BLaER1 treated with 17β-estradiol and CSF1 and Interleukin-3, amounts not matched to agents 10 nM and 100 nM (cell line): Measurements from ENCODE around the gene KRTAP4-11.
"Not testable (repeated sequence)": the region's sequence is repeated elsewhere in the genome, so short reads cannot be mapped to it uniquely, and the experiment has no call there.

ENCODE experiments used
- H3K27ac ChIP-seq, 11 experiments: shearing (Covaris generic); formaldehyde crosslinking; 2 replicates each; pipeline ENCODE4 v1.8.1; 2022
- H3K27me3 ChIP-seq, 11 experiments: shearing (Covaris generic); formaldehyde crosslinking; 2 replicates each; pipeline ENCODE4 v1.8.1; 2022
- H3K36me3 ChIP-seq, 11 experiments: shearing (Covaris generic); formaldehyde crosslinking; 2 replicates each; pipeline ENCODE4 v1.8.1; 2022
- H3K4me1 ChIP-seq, 10 experiments: shearing (Covaris generic); formaldehyde crosslinking; 2 replicates each; pipeline ENCODE4 v1.8.1; 2022
- H3K4me2 ChIP-seq, 11 experiments: shearing (Covaris generic); formaldehyde crosslinking; 2 replicates each; pipeline ENCODE4 v1.8.1; 2022
- H3K4me3 ChIP-seq, 10 experiments: shearing (Covaris generic); formaldehyde crosslinking; 2 replicates each; pipeline ENCODE4 v1.8.1; 2022
- H3K9ac ChIP-seq, 11 experiments: shearing (Covaris generic); formaldehyde crosslinking; 2 replicates each; pipeline ENCODE4 v1.8.1; 2022
- H3K9me3 ChIP-seq, 11 experiments: shearing (Covaris generic); formaldehyde crosslinking; replicated peaks in 1 of 11; 2 replicates each; pipeline ENCODE4 v1.8.1; 2022
- H4K20me1 ChIP-seq, 11 experiments: shearing (Covaris generic); formaldehyde crosslinking; 2 replicates each; pipeline ENCODE4 v1.8.1; 2022
- Cebpa-rat ChIP-seq, 11 experiments: shearing (Covaris generic); IDR thresholded peaks; 2 replicates each; pipeline ENCODE4 v1.8.1; 2022

Gene KRTAP4-11

GRCh38 chr17:41127371-41127770 lies 9.2 kb upstream of the KRTAP4-11 start:
- no peaks in the 10 kb centered on the region for H3K36me3 ChIP-seq
- H3K4me2 ChIP-seq: no peak overlapping the region
- H3K4me1 ChIP-seq: peaks cover 12 to 36% (median 22%) of the 10 kb centered on the region in 10 experiments; a peak in 18 of 20 replicates
- no peak for TF ChIP-seq Cebpa-rat (IDR thresholded peaks at IDR 0.05)
- no peaks in the 10 kb centered on the region for H4K20me1 ChIP-seq
- no peak overlapping the region for H3K9ac ChIP-seq
- H3K4me3 ChIP-seq: no peak overlapping the region
- no peak overlapping the region for H3K27ac ChIP-seq
- no peaks in the 10 kb centered on the region for H3K27me3 ChIP-seq
- H3K9me3 ChIP-seq: peaks cover 2 to 36% (median 25%) of the 10 kb centered on the region in 11 experiments

GRCh38 chr17:41126412-41126811 lies 8.2 kb upstream of the KRTAP4-11 start:
- no peak overlapping the region for H3K9ac ChIP-seq
- H3K4me1 ChIP-seq: peaks cover 12 to 27% (median 22%) of the 10 kb centered on the region in 10 experiments; a peak in 18 of 20 replicates
- no peaks in the 10 kb centered on the region for H3K36me3 ChIP-seq
- H3K27me3 ChIP-seq: no peaks in the 10 kb centered on the region
- H4K20me1 ChIP-seq: no peaks in the 10 kb centered on the region
- TF ChIP-seq Cebpa-rat (IDR thresholded peaks at IDR 0.05): no peak
- H3K9me3 ChIP-seq: peaks cover 7 to 42% (median 32%) of the 10 kb centered on the region in 11 experiments
- no peak overlapping the region for H3K27ac ChIP-seq
- no peak overlapping the region for H3K4me2 ChIP-seq
- H3K4me3 ChIP-seq: no peak overlapping the region

GRCh38 chr17:41125064-41125463 lies 6.9 kb upstream of the KRTAP4-11 start:
- no peaks in the 10 kb centered on the region for H3K36me3 ChIP-seq
- H4K20me1 ChIP-seq: no peaks in the 10 kb centered on the region
- H3K4me2 ChIP-seq: 0 out of 22 replicates have a peak overlapping the region, but pooled peaks of 1 of the 11 experiments have one; percentile 29
- no peak overlapping the region for H3K4me3 ChIP-seq
- peaks cover 20 to 38% (median 28%) of the 10 kb centered on the region in 10 experiments for H3K4me1 ChIP-seq
- no peaks in the 10 kb centered on the region for H3K27me3 ChIP-seq
- no peak for TF ChIP-seq Cebpa-rat (IDR thresholded peaks at IDR 0.05)
- no peak overlapping the region for H3K27ac ChIP-seq
- H3K9me3 ChIP-seq: peaks cover 7 to 43% (median 32%) of the 10 kb centered on the region in 11 experiments
- H3K9ac ChIP-seq: no peak overlapping the region

- H4K20me1 ChIP-seq: not testable (repeated sequence)
- H3K27ac ChIP-seq: peak within 1 kb of the TSS in 1 of 11 experiments; percentile 1; a peak in 2 of 22 replicates
- 0 out of 20 replicates have a peak within 1 kb of the TSS, but pooled peaks of 1 of the 10 experiments have one; percentile 4 for H3K4me3 ChIP-seq
Observed at GRCh38 chr17:41123991-41124371, 5.8 kb upstream of the KRTAP4-11 start, which contains the start of gene KRTAP4-12. Gene KRTAP4-12, minus strand, starts transcription at chr17:41124182. Its CDS starts 60 bp downstream, at chr17:41124122.

GRCh38 chr17:41123292-41123990 lies 5.3 kb upstream of the KRTAP4-11 start:
- not testable (repeated sequence) for H4K20me1 ChIP-seq, H3K27me3 ChIP-seq, H3K9ac ChIP-seq, H3K36me3 ChIP-seq, H3K27ac ChIP-seq
- 0 out of 20 replicates have a peak overlapping the region, but pooled peaks of 1 of the 10 experiments have one; percentile 4 for H3K4me3 ChIP-seq
- peaks cover 7 to 47% (median 34%) of the 10 kb centered on the region in 11 experiments for H3K9me3 ChIP-seq
- peaks cover 24 to 48% (median 36%) of the 10 kb centered on the region in 10 experiments for H3K4me1 ChIP-seq
- peak overlapping the region in 10 of 11 experiments; percentile 12 to 60 (median 36); a peak in 16 of 22 replicates for H3K4me2 ChIP-seq

More at GRCh38 chr17:41123991-41124371, 5.8 kb upstream of the KRTAP4-11 start, which contains the start of gene KRTAP4-12:
- not testable (repeated sequence) for H3K36me3 ChIP-seq, H3K27me3 ChIP-seq, H3K9ac ChIP-seq
- Histone ChIP-seq H3K4me2 (peak within 1 kb of the TSS; percentile 12 to 60 (median 35); a peak in 16 of 22 replicates), H3K9me3 (peaks cover 7 to 44% (median 32%) of the 10 kb centered on the region in 11 experiments), H3K4me1 (peaks cover 24 to 42% (median 36%) of the 10 kb centered on the region in 10 experiments)

- Histone ChIP-seq H3K4me2 (no peak overlapping the region), H3K4me1 (peaks cover 28 to 53% (median 36%) of the 10 kb centered on the region in 10 experiments), H3K9ac (no peak overlapping the region), H3K9me3 (peaks cover 7 to 54% (median 34%) of the 10 kb centered on the region in 11 experiments), H4K20me1 (no peaks in the 10 kb centered on the region), H3K4me3 (no peak overlapping the region), H3K27me3 (no peaks in the 10 kb centered on the region), H3K27ac (no peak overlapping the region), H3K36me3 (no peaks in the 10 kb centered on the region)
- no peak for TF ChIP-seq Cebpa-rat (IDR thresholded peaks at IDR 0.05)
Observed at GRCh38 chr17:41121742-41122141, 3.6 kb upstream of the KRTAP4-11 start.

- H3K4me2 ChIP-seq: peak overlapping the region; percentile 63 to 89 (median 80)
- peaks cover 7 to 46% (median 32%) of the 10 kb centered on the region in 11 experiments for H3K9me3 ChIP-seq
- H4K20me1 ChIP-seq, H3K36me3 ChIP-seq, H3K27me3 ChIP-seq: not testable (repeated sequence)
- H3K27ac ChIP-seq: peak overlapping the region; percentile 69 to 91 (median 82); a peak in 21 of 22 replicates
- peak overlapping the region in 5 of 10 experiments; percentile 20 to 43 (median 33); a peak in 5 of 20 replicates for H3K4me3 ChIP-seq
- H3K4me1 ChIP-seq: peaks cover 23 to 60% (median 34%) of the 10 kb centered on the region in 10 experiments
- peak overlapping the region in 9 of 11 experiments; percentile 47 to 68 (median 59); a peak in 15 of 22 replicates for H3K9ac ChIP-seq
Observed at GRCh38 chr17:41119696-41120690, 1.8 kb upstream of the KRTAP4-11 start.

GRCh38 chr17:41118721-41119120 lies 548 bp upstream of the KRTAP4-11 start:
- H3K4me3 ChIP-seq: no peak overlapping the region
- H3K4me2 ChIP-seq: peak overlapping the region in 2 of 11 experiments; percentile 23 to 39; a peak in 2 of 22 replicates
- H3K9me3 ChIP-seq: peaks cover 17 to 51% (median 38%) of the 10 kb centered on the region in 11 experiments
- TF ChIP-seq Cebpa-rat (IDR thresholded peaks at IDR 0.05): no peak
- H4K20me1 ChIP-seq: no peaks in the 10 kb centered on the region
- H3K36me3 ChIP-seq: peaks cover 0 to 3% (median 0%) of the 10 kb centered on the region in 11 experiments; a peak in 1 of 22 replicates
- H3K9ac ChIP-seq: no peak overlapping the region
- H3K27ac ChIP-seq: no peak overlapping the region
- no peaks in the 10 kb centered on the region for H3K27me3 ChIP-seq
- H3K4me1 ChIP-seq: peaks cover 13 to 49% (median 26%) of the 10 kb centered on the region in 10 experiments
